Esophagus squamous epithelium (tissue), 5 donors: ENCODE results near the gene C1orf210. TPM values are rescaled to one million over a fixed set of nuclear protein-coding genes. Genes with fewer than 3 reads are reported as not detected.
A peak's percentile ranks its signal among the peaks of the same experiment; 100 is the strongest.

Experiments used
- DNase-seq: peaks from one replicate; lab custom pipeline; 2025; lab: John Stamatoyannopoulos, UW
- H3K27ac ChIP-seq, 4 donors: fragments of 200-600 bp; sonication (generic); one replicate each; pipeline ENCODE4 v1.5.1; 2016 to 2019; ENCODE audit warnings: mild to moderate bottlenecking in 1 of 4
- H3K27me3 ChIP-seq, 4 donors: fragments of 200-600 bp; sonication (generic); 1 replicate in 3 of 4; 2 replicates in 1 of 4; pipeline versions ENCODE4 v1.5.1 to v1.6.0; 2017 to 2021; ENCODE audit warnings: antibody characterized with exemption in 1 of 4
- H3K36me3 ChIP-seq, 3 donors: fragments of 200-600 bp; sonication (generic); one replicate each; pipeline ENCODE4 v1.5.1; 2016 to 2019
- H3K4me1 ChIP-seq, 3 donors: fragments of 200-600 bp; sonication (generic); one replicate each; pipeline ENCODE4 v1.5.1; 2017 to 2019
- H3K4me3 ChIP-seq, 4 donors: fragments of 200-600 bp; sonication (generic); 1 replicate in 3 of 4; 2 replicates in 1 of 4; pipeline ENCODE4 v1.5.1; 2016 to 2019; ENCODE audit warnings: mild to moderate bottlenecking in 2 of 4, moderate library complexity in 1 of 4
- H3K9me3 ChIP-seq, 3 donors: fragments of 200-600 bp; sonication (generic); one replicate each; pipeline ENCODE4 v1.5.1; 2016 to 2019
- CTCF ChIP-seq, 6 experiments: fragments of 450-650 bp in 4 of 6; fragments of 200-600 bp in 2 of 6; sonication (generic) in 2 of 6; IDR thresholded peaks; one replicate each; pipeline ENCODE4 v1.5.1; 2016 to 2019; ENCODE audit warnings: antibody characterized with exemption in 6 of 6, mild to moderate bottlenecking in 4 of 6, moderate library complexity in 4 of 6
- POLR2A ChIP-seq, 4 donors: fragments of 450-650 bp; IDR thresholded peaks; one replicate each; pipeline ENCODE4 v1.6.1; 2017; ENCODE audit warnings: antibody characterized with exemption in 4 of 4, mild to moderate bottlenecking in 4 of 4, moderate library complexity in 3 of 4
- WGBS, 2 donors: methylation state at CpG; one replicate each; pipeline ENCODE4 v1.1.5; 2018; 5-methylcytosine and 5-hydroxymethylcytosine counted together
- intact Hi-C: fragments of 100-400 bp; cut with DNase I; formaldehyde crosslinking; loops from one replicate; pipeline ENCODE4 v1.15.0; 2022
- total RNA-seq, 4 donors: library from RNA; depleted of rRNA; stranded (reverse); fragments of >200 nt; gene quantifications; one replicate each; pipeline ENCODE4 v1.1.0, GENCODE V29; 2016
- donor health status: DM: yes; HTN: yes; CAD: no.

Gene C1orf210
- total RNA-seq, 4 donors from 2014 or later = 7.9 to 16.2 (median 11.4) TPM

GRCh38 chr1:43267291-43267805, 18.0 kb downstream of the C1orf210 start:
- Histone ChIP-seq H3K27ac (no peak overlapping the region), H3K4me1 (peaks cover 0 to 28% (median 11%) of the 10 kb centered on the region in 3 donors), H3K9me3 (no peaks in the 10 kb centered on the region), H3K27me3 (peaks cover 0 to 13% (median 0%) of the 10 kb centered on the region in 4 donors), H3K36me3 (no peaks in the 10 kb centered on the region), H3K4me3 (no peak overlapping the region)
- DNase-seq = no peak
- 80 to 92% methylated on average over 9 of the region's 9 CpGs for WGBS, 2 donors
- TF ChIP-seq POLR2A (IDR thresholded peaks at IDR 0.05) (no peak), CTCF (IDR thresholded peaks at IDR 0.05) (no peak)
- intact Hi-C loops = no loop called here

DNA sequence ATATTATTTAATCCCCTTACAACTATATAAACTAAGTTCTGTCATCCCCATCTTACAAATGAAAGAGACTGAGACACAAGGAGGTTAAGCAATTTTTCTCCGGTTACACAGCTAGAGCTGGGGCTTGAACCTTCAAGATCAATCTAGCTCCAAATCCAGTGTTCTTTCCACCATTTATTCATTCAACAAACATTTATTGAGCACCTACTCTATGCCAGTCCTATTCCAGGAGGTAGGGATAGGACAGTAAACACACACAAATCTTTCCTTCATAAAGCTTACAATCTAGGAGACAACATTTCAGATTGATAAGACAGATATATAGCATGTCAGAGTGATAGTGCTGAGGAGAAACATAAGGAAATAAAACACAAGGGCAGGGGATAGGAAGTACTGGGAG, 18.5 kb downstream of the C1orf210 start:
- no peak for TF ChIP-seq POLR2A (IDR thresholded peaks at IDR 0.05)
- TF ChIP-seq CTCF (IDR thresholded peaks at IDR 0.05) = no peak
- H3K4me1 ChIP-seq = peaks cover 0 to 28% (median 11%) of the 10 kb centered on the region in 3 donors
- intact Hi-C loops = no loop called here
- WGBS, 2 donors = 82 to 92% methylated on average over 1 of the region's 1 CpG
- no peak for DNase-seq
- no peak overlapping the region for H3K27ac ChIP-seq
- no peaks in the 10 kb centered on the region for H3K9me3 ChIP-seq
- H3K27me3 ChIP-seq = peaks cover 0 to 9% (median 0%) of the 10 kb centered on the region in 4 donors
- H3K4me3 ChIP-seq = no peak overlapping the region
- no peaks in the 10 kb centered on the region for H3K36me3 ChIP-seq

GRCh38 chr1:43265431-43265830, 19.9 kb downstream of the C1orf210 start:
- 57 to 65% methylated on average over 4 of the region's 4 CpGs for WGBS, 2 donors
- Histone ChIP-seq H3K4me3 (no peak overlapping the region), H3K4me1 (peaks cover 0 to 15% (median 6%) of the 10 kb centered on the region in 3 donors), H3K9me3 (no peaks in the 10 kb centered on the region), H3K36me3 (no peaks in the 10 kb centered on the region), H3K27ac (peak overlapping the region in 1 of 4 donors; percentile 43), H3K27me3 (peaks cover 0 to 4% (median 0%) of the 10 kb centered on the region in 4 donors)
- intact Hi-C loops = no loop called here
- no peak for DNase-seq
- TF ChIP-seq CTCF (IDR thresholded peaks at IDR 0.05) = no peak
- TF ChIP-seq POLR2A (IDR thresholded peaks at IDR 0.05) = no peak

DNA sequence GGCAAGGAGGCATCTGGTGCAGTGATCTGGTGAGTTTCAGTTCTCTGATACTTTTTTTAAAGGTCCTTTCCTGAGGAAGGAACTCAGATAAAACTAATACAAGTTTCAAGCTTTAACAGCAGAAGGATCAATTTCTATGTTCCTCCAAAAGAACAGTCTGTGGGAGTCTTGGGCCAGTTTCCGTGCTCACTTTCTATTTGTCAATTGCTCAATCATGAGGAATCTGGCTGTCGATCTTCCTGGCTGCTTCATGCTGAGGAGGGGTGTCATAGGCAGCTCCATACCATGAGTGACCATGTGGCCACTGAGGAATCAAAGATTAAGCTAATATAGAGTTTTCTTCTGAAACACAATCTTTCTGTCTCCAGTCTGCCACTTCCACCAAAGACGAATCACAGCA, 27.0 kb downstream of the C1orf210 start:
- peaks cover 0 to 25% (median 4%) of the 10 kb centered on the region in 3 donors for H3K4me1 ChIP-seq
- 72 to 96% methylated on average over 3 of the region's 3 CpGs for WGBS, 2 donors
- intact Hi-C loops = no loop called here
- no peak overlapping the region for H3K27ac ChIP-seq
- no peak for TF ChIP-seq CTCF (IDR thresholded peaks at IDR 0.05)
- no peak for TF ChIP-seq POLR2A (IDR thresholded peaks at IDR 0.05)
- no peak for DNase-seq
- H3K9me3 ChIP-seq = no peaks in the 10 kb centered on the region
- H3K27me3 ChIP-seq = no peaks in the 10 kb centered on the region
- H3K36me3 ChIP-seq = no peaks in the 10 kb centered on the region
- no peak overlapping the region for H3K4me3 ChIP-seq

DNA sequence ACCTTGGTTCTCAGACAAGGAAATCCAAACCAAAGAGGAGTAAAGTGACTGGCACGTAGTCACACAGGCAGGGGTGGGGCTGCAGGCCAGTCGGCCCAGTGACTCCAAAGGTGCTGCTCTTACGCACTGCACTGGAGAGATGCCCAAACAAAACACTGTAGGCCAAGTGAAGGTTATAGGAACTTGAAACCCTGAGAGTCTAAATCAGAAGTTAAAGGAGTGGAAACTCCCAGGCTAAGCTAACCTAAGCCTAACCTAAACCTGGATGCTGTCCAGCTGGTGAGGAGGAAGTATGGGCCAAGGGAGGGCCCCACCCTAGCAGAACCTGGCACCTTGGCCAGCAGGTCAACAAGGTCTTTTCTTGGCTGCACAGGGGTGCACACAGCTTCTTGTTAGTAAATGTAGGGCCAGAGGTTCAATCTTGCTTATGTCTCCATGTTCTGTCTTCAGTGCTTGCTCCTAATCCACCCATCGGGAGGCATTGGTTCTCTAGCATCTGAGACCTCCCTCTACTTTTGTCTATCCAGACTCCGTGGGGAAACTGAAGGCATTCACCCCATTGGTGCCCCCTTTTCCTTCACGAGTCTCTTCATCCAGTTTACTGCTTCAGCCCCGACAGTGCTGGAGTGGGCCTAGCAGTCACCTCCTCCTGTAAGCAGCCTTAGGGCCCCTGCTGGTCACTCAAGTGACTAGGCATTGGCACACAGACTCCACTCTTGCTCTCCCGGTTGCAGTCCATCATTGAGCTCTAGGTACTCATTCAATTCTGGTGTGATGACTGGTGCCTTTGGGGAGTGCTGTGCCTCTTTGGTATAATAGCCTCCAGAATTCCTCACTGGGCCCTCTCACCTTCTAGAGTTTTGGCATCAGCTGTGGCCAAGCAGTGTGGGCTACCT, 28.5 kb downstream of the C1orf210 start:
- no peak overlapping the region for H3K4me3 ChIP-seq
- WGBS, 2 donors = 66 to 73% methylated on average over 7 to 8 of the region's 8 CpGs
- intact Hi-C loops = no loop called here
- H3K36me3 ChIP-seq = no peaks in the 10 kb centered on the region
- TF ChIP-seq CTCF (IDR thresholded peaks at IDR 0.05) (no peak), POLR2A (IDR thresholded peaks at IDR 0.05) (no peak)
- H3K27ac ChIP-seq = peak overlapping the region; percentile 53 to 84 (median 76)
- no peak for DNase-seq
- H3K9me3 ChIP-seq = no peaks in the 10 kb centered on the region
- H3K4me1 ChIP-seq = peaks cover 0 to 25% (median 4%) of the 10 kb centered on the region in 3 donors
- H3K27me3 ChIP-seq = no peaks in the 10 kb centered on the region
